Astrocyte (in vitro differentiated cells and primary cell): ENCODE data around the gene NT5C3B. TPM values are rescaled to one million over a fixed set of nuclear protein-coding genes. Genes with fewer than 3 reads are reported as not detected.

Experiments
- DNase-seq: peaks from one replicate; pipeline ENCODE4 v3.0.0-alpha.2; 2010; ENCODE audit warnings: low read depth
- FAIRE-seq: peaks from 2 replicates; lab custom pipeline; 2011; peaks lifted over from hg19 to GRCh38; lab: Jason Lieb, UNC
- H2AFZ ChIP-seq: 2 replicates; pipeline ENCODE4 v1.6.0; 2012; ENCODE audit warnings: low read depth, low read length, inconsistent platforms
- H3K27ac ChIP-seq: 2 replicates; pipeline ENCODE4 v1.5.1; 2011; ENCODE audit warnings: low read depth, low read length, inconsistent platforms
- H3K27me3 ChIP-seq: 2 replicates; pipeline ENCODE4 v1.6.0; 2011; ENCODE audit warnings: low read length, inconsistent platforms; ENCODE audit not compliant: insufficient read depth
- H3K36me3 ChIP-seq: 2 replicates; pipeline ENCODE4 v1.5.1; 2011; ENCODE audit warnings: low read length, inconsistent platforms; ENCODE audit not compliant: insufficient read depth
- H3K4me1 ChIP-seq: 2 replicates; pipeline ENCODE4 v1.5.1; 2011; ENCODE audit warnings: low read length, inconsistent platforms; ENCODE audit not compliant: insufficient read depth
- H3K4me2 ChIP-seq: 2 replicates; pipeline ENCODE4 v1.6.0; 2012; ENCODE audit warnings: low read length, inconsistent platforms
- H3K4me3 ChIP-seq: 2 replicates; pipeline ENCODE4 v1.5.1; 2011; ENCODE audit warnings: low read depth, mild to moderate bottlenecking, low read length, inconsistent platforms; ENCODE audit not compliant: insufficient read depth
- H3K79me2 ChIP-seq: 2 replicates; pipeline ENCODE4 v1.6.0; 2012; ENCODE audit warnings: mild to moderate bottlenecking, low read length, inconsistent platforms; ENCODE audit not compliant: insufficient read depth
- H3K9ac ChIP-seq: 2 replicates; pipeline ENCODE4 v1.6.0; 2012; ENCODE audit warnings: mild to moderate bottlenecking, low read length, inconsistent platforms
- H3K9me3 ChIP-seq: 2 replicates; pipeline ENCODE4 v1.5.1; 2012; ENCODE audit warnings: low read depth, mild to moderate bottlenecking, low read length, inconsistent platforms; ENCODE audit not compliant: insufficient read depth
- H4K20me1 ChIP-seq: 2 replicates; pipeline ENCODE4 v1.6.0; 2012; ENCODE audit warnings: low read length, inconsistent platforms; ENCODE audit not compliant: insufficient read depth
- H3K27ac Mint-ChIP-seq: one replicate; pipeline ENCODE4 v1.8.0; 2021; ENCODE audit warnings: mild to moderate bottlenecking, mixed read lengths; ENCODE audit not compliant: unreplicated experiment
- H3K27me3 Mint-ChIP-seq: one replicate; pipeline ENCODE4 v1.8.0; 2021; ENCODE audit warnings: low read depth, mixed read lengths; ENCODE audit not compliant: unreplicated experiment
- H3K36me3 Mint-ChIP-seq: one replicate; pipeline ENCODE4 v1.8.0; 2021; ENCODE audit warnings: low read depth, mixed read lengths; ENCODE audit not compliant: unreplicated experiment
- H3K4me1 Mint-ChIP-seq: one replicate; pipeline ENCODE4 v1.8.0; 2021; ENCODE audit warnings: low read depth, mixed read lengths; ENCODE audit not compliant: unreplicated experiment
- H3K4me3 Mint-ChIP-seq: one replicate; pipeline ENCODE4 v1.8.0; 2021; ENCODE audit warnings: mild to moderate bottlenecking, moderate library complexity, mixed read lengths; ENCODE audit not compliant: unreplicated experiment
- H3K9me3 Mint-ChIP-seq: one replicate; pipeline ENCODE4 v1.8.0; 2021; ENCODE audit warnings: mild to moderate bottlenecking, mixed read lengths; ENCODE audit not compliant: unreplicated experiment
- CTCF ChIP-seq: IDR thresholded peaks from 2 replicates; pipeline ENCODE4 v1.5.1; 2011; ENCODE audit warnings: low read depth, mild to moderate bottlenecking, inconsistent platforms, low read length, moderate library complexity; ENCODE audit not compliant: insufficient read depth
- EZH2 ChIP-seq: IDR thresholded peaks from 2 replicates; pipeline ENCODE4 v1.6.1; 2012; ENCODE audit warnings: mild to moderate bottlenecking, low read length, inconsistent platforms; ENCODE audit not compliant: insufficient read depth
- total RNA-seq: library from RNA; stranded (reverse); gene quantifications from 2 replicates; pipeline ENCODE4 v1.2.1, GENCODE V29; 2021

The NT5C3B gene
- total RNA-seq, 1 donor from 2014 or later, result 56.1 TPM

DNA sequence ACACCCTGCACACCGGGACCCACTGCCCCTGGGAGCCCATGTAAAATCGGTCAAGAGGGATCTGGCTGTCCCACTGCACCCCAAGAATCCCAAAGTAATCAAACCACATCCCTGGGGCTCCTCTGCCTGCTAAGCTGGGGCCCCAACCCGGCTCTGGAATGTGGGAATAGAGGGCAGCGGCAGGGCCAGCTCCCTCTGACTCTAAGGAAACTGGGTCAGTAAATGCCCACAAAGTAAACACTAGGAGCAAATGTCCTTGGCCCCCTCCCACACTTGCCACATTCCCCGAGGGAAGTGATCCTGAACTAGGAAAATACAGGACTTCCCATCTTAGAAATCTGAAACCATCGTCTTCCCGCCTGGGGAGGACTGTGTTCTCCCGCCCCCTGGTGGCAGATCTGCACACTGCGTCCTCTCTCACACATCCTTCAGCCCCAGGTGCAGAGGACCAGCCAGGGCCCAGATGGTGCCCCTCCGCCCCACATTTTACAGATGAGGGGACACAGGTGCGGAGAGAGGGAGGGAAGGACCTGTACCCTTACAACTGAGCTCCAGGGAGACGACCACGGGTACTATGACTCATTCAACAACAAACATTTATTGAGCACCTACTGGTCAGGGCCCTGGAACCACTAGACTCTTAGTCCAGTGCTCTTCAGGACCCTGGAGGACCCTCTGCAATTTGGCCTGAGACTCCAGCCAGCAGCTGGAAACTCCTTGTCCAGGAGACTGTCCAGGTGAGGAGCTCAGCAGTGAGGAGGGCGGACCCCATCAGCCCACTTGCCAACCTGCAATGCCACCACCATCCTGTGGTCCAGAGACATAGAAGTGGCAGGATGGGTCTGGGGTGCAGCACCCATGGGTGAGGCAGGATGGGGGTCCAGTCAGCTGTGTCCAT, 34.4 kb downstream of the NT5C3B start:
- Histone ChIP-seq H2AFZ (no peak overlapping the region), H3K9me3 (no peaks in the 10 kb centered on the region), H3K27ac (no peak overlapping the region), H3K36me3 (peaks cover 5% of the 10 kb centered on the region), H3K4me3 (no peak overlapping the region), H3K79me2 (no peaks in the 10 kb centered on the region), H4K20me1 (peaks cover 11% of the 10 kb centered on the region), H3K4me1 (peaks cover 10% of the 10 kb centered on the region), H3K9ac (no peak overlapping the region), H3K27me3 (no peaks in the 10 kb centered on the region), H3K4me2 (peak overlapping the region; percentile 65)
- H3K36me3 Mint-ChIP-seq, result peaks cover 10% of the 10 kb centered on the region
- H3K27me3 Mint-ChIP-seq, result no peaks in the 10 kb centered on the region
- peaks cover 14% of the 10 kb centered on the region for H3K4me1 Mint-ChIP-seq
- H3K4me3 Mint-ChIP-seq, result no peak overlapping the region
- peak; percentile 80 for FAIRE-seq
- peak overlapping the region; percentile 37 for H3K27ac Mint-ChIP-seq
- H3K9me3 Mint-ChIP-seq, result no peaks in the 10 kb centered on the region
- TF ChIP-seq EZH2 (no peak), CTCF (peak; percentile 91)
- DNase-seq, result peak; percentile 41

- Histone ChIP-seq H3K9ac (no peak overlapping the region), H2AFZ (no peak overlapping the region), H3K4me2 (peak overlapping the region; percentile 65), H3K27ac (no peak overlapping the region), H4K20me1 (peaks cover 7% of the 10 kb centered on the region), H3K27me3 (no peaks in the 10 kb centered on the region), H3K4me3 (no peak overlapping the region), H3K9me3 (no peaks in the 10 kb centered on the region), H3K36me3 (no peaks in the 10 kb centered on the region), H3K4me1 (peaks cover 10% of the 10 kb centered on the region), H3K79me2 (no peaks in the 10 kb centered on the region)
- FAIRE-seq, result no peak
- TF ChIP-seq EZH2 (no peak), CTCF (no peak)
- Mint-ChIP-seq H3K4me3 (no peak overlapping the region), H3K27ac (peak overlapping the region; percentile 37), H3K9me3 (no peaks in the 10 kb centered on the region), H3K4me1 (peaks cover 14% of the 10 kb centered on the region), H3K36me3 (peaks cover 7% of the 10 kb centered on the region), H3K27me3 (no peaks in the 10 kb centered on the region)
- DNase-seq, result peak; percentile 69
Observed at GRCh38 chr17:41800601-41801373, 35.2 kb downstream of the NT5C3B start.
